Ascending aorta (tissue), 2 donors: Measurements from ENCODE around the gene SLC25A26. TPM values are rescaled to one million over a fixed set of nuclear protein-coding genes. Genes with fewer than 3 reads are reported as not detected.

Experiments used
- DNase-seq, 2 donors: peaks; one replicate each; pipeline ENCODE4 v3.0.0-alpha.2; 2019; ENCODE audit warnings: low spot score in 2 of 2
- H3K27ac ChIP-seq, 2 donors: fragments of 200-600 bp; sonication (generic); one replicate each; pipeline ENCODE4 v1.5.1; 2016 to 2017; ENCODE audit warnings: mild to moderate bottlenecking in 1 of 2
- H3K27me3 ChIP-seq: fragments of 200-600 bp; sonication (generic); one replicate; pipeline ENCODE4 v1.5.1; 2017
- H3K36me3 ChIP-seq, 2 donors: fragments of 200-600 bp; sonication (generic); one replicate each; pipeline ENCODE4 v1.5.1; 2016
- H3K4me1 ChIP-seq, 2 donors: fragments of 200-600 bp; sonication (generic); one replicate each; pipeline ENCODE4 v1.5.1; 2016 to 2017; ENCODE audit warnings: mild to moderate bottlenecking in 1 of 2
- H3K4me3 ChIP-seq, 2 donors: fragments of 200-600 bp; sonication (generic); one replicate each; pipeline ENCODE4 v1.5.1; 2016 to 2017; ENCODE audit warnings: mild to moderate bottlenecking in 1 of 2
- H3K9me3 ChIP-seq, 2 donors: fragments of 200-600 bp; sonication (generic); one replicate each; pipeline ENCODE4 v1.5.1; 2016
- CTCF ChIP-seq, 3 experiments: fragments of 200-600 bp in 2 of 3; fragments of 450-650 bp in 1 of 3; sonication (generic) in 2 of 3; IDR thresholded peaks; one replicate each; pipeline ENCODE4 v1.5.1; 2016 to 2019; ENCODE audit warnings: antibody characterized with exemption in 3 of 3, mild to moderate bottlenecking in 1 of 3, moderate library complexity in 1 of 3
- intact Hi-C: fragments of 100-400 bp; cut with DNase I; formaldehyde crosslinking; loops from one replicate; pipeline ENCODE4 v1.15.1; 2023
- total RNA-seq: library from RNA; depleted of rRNA; stranded (reverse); fragments of >200 nt; gene quantifications from one replicate; pipeline ENCODE4 v1.1.0, GENCODE V29; 2016

The SLC25A26 gene
- total RNA-seq, 1 donor from 2014 or later = 11.7 TPM

DNA sequence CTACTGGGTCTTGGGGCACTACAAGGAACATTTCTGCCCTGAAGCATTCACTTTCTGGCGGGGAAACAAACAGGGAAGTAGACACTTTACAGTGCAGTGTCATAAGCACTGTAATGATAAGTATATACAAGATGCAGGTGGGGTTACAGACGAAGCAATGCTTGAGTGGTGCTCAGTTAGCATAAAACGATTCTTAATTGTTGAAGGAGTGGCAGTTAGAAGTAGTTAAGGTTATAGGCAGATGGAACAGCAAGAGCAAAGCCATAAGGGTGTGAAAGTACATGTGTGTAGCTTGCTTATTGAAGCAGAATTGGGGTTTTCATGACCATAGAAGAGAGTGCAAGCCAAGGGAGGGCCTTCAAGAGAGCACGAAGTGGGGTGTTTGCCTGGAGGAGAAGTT is 46.2 kb downstream of the SLC25A26 start:
- H3K27ac ChIP-seq = no peak overlapping the region
- H3K4me1 ChIP-seq = no peaks in the 10 kb centered on the region
- TF ChIP-seq CTCF (IDR thresholded peaks at IDR 0.05) = no peak
- peaks cover 9 to 11% of the 10 kb centered on the region in 2 donors for H3K36me3 ChIP-seq
- H3K9me3 ChIP-seq = no peaks in the 10 kb centered on the region
- no peak for DNase-seq
- no peaks in the 10 kb centered on the region for H3K27me3 ChIP-seq
- H3K4me3 ChIP-seq = no peak overlapping the region
- intact Hi-C loops = no loop called here

- intact Hi-C loops = no loop called here
- no peak for DNase-seq
- Histone ChIP-seq H3K27ac (no peak overlapping the region), H3K4me3 (no peak overlapping the region), H3K36me3 (peaks cover 9 to 11% of the 10 kb centered on the region in 2 donors), H3K9me3 (no peaks in the 10 kb centered on the region), H3K4me1 (no peaks in the 10 kb centered on the region), H3K27me3 (no peaks in the 10 kb centered on the region)
- no peak for TF ChIP-seq CTCF (IDR thresholded peaks at IDR 0.05)
These were observed 47.1 kb downstream of the SLC25A26 start for GRCh38 chr3:66267906-66268305.

GRCh38 chr3:66268864-66269263 is 48.1 kb downstream of the SLC25A26 start:
- intact Hi-C loops = no loop called here
- H3K9me3 ChIP-seq = no peaks in the 10 kb centered on the region
- DNase-seq = no peak
- no peak for TF ChIP-seq CTCF (IDR thresholded peaks at IDR 0.05)
- H3K36me3 ChIP-seq = peaks cover 3 to 4% of the 10 kb centered on the region in 2 donors
- no peak overlapping the region for H3K27ac ChIP-seq
- H3K27me3 ChIP-seq = no peaks in the 10 kb centered on the region
- no peak overlapping the region for H3K4me3 ChIP-seq
- H3K4me1 ChIP-seq = no peaks in the 10 kb centered on the region

- Histone ChIP-seq H3K9me3 (no peaks in the 10 kb centered on the region), H3K27me3 (no peaks in the 10 kb centered on the region)
- DNase-seq = no peak
These were observed 48.6 kb downstream of the SLC25A26 start for GRCh38 chr3:66269411-66269810.

GRCh38 chr3:66270288-66270687 is 49.5 kb downstream of the SLC25A26 start:
- TF ChIP-seq CTCF (IDR thresholded peaks at IDR 0.05) = no peak
- Histone ChIP-seq H3K27ac (no peak overlapping the region), H3K9me3 (no peaks in the 10 kb centered on the region), H3K36me3 (no peaks in the 10 kb centered on the region), H3K27me3 (no peaks in the 10 kb centered on the region), H3K4me3 (no peak overlapping the region), H3K4me1 (no peaks in the 10 kb centered on the region)
- no peak for DNase-seq
- intact Hi-C loops = loop anchor here (10.0 kb wide), 1 partner anchor 235 kb away; the partner anchor contains the start of gene LRIG1

More at GRCh38 chr3:66269411-66269810, 48.6 kb downstream of the SLC25A26 start:
- H3K27ac ChIP-seq = no peak overlapping the region
- no peak for TF ChIP-seq CTCF (IDR thresholded peaks at IDR 0.05)
- peaks cover 0 to 3% of the 10 kb centered on the region in 2 donors for H3K36me3 ChIP-seq
- no peaks in the 10 kb centered on the region for H3K4me1 ChIP-seq
- intact Hi-C loops = no loop called here
- H3K4me3 ChIP-seq = no peak overlapping the region

DNA sequence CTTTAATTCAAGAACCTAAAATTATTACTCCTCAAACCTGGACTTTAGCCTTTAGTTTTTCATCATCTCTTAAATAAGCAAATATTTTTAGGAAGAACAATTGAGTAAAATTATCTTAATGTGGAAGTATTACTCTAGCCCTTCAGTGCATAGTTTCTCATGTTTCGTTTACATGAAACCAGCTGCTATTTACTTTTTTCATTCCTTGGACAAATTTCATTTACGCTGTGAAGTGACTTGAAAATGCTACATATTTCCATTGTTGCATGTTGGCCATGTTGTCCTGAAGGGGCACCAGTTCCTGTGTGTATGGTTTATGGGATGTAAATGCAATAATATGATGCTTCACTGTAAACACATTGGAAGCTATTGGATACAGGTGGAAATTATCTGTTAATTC is 49.9 kb downstream of the SLC25A26 start:
- intact Hi-C loops = loop anchor here (10.0 kb wide), 1 partner anchor 234 kb away; the partner anchor contains the start of gene LRIG1
- no peak for DNase-seq
- Histone ChIP-seq H3K9me3 (no peaks in the 10 kb centered on the region), H3K4me1 (no peaks in the 10 kb centered on the region), H3K4me3 (no peak overlapping the region), H3K36me3 (no peaks in the 10 kb centered on the region), H3K27me3 (no peaks in the 10 kb centered on the region), H3K27ac (no peak overlapping the region)
- no peak for TF ChIP-seq CTCF (IDR thresholded peaks at IDR 0.05)
